Middle frontal gyrus (tissue), 1 donor: ENCODE data around the gene DSCAML1.
"Not testable (repeated sequence)": the region's sequence is repeated elsewhere in the genome, so short reads cannot be mapped to it uniquely, and the experiment has no call there.

Experiments
- DNase-seq: peaks from one replicate; pipeline ENCODE4 v3.0.0-alpha.2; 2015; ENCODE audit warnings: low spot score; ENCODE audit errors: extremely low spot score

DSCAML1 gene

GRCh38 chr11:117458275-117459122 lies 338.5 kb downstream of the DSCAML1 start:
- no peak for DNase-seq

DNA sequence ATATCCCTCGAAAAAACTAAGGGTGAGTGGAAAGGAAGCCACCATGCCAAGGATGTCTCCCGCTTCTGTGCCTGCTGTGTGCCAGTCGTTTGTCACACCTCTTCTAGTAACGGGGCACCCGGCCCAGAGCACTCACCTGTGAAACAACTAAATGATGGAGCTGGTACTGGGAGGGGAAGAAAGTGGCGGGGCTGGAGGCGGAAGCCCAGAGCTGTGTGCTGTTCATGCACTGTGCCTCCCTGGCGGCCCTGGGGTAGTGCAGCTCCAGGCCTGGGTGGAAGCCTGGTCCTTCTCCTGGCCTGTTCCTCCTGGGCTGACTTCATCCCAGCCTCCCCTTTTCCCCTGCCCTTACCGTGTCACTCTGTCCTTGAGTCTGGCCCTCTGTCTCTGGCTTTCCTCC lies 339.2 kb downstream of the DSCAML1 start:
- no peak for DNase-seq

- DNase-seq = no peak
Measured at GRCh38 chr11:117457031-117457785, 339.8 kb downstream of the DSCAML1 start.

- not testable (repeated sequence) for DNase-seq
Measured at GRCh38 chr11:117456721-117457029, 340.3 kb downstream of the DSCAML1 start.

DNA sequence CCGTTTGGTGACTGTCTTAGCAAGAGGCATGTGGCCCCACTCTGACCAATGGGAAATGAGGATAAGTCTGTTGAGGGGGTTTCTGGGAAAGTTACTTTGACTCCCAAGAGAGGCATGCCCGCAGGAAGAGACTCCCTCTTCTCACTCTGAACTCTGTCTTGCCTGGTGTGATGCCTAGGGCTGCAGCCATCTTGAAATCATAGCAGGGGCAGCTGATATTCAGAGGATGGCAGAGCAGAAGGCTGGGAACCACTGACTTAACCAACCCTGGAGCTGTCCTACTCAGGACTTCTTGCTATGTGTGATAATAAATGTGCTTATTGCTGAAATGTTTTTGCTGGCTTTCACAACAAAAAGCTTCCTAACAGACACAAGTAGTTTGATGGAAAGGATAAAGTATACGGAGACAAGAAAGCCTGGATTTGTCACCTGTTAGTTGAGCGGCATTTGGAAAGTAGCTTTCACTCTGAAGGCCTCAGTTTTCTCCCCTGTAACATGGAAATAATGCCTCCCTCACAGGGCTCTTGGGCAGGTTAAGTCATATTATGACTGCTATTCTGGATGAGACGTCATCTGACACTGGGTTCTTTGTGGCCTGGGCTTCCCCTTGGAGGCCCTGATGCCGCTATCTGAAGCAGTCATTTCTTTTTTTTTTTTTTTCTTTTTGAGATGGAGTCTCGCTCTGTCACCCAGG lies 340.8 kb downstream of the DSCAML1 start:
- no peak for DNase-seq

GRCh38 chr11:117454564-117454917 lies 342.5 kb downstream of the DSCAML1 start:
- DNase-seq = no peak

- no peak for DNase-seq
Measured at GRCh38 chr11:117453886-117454563, 343.0 kb downstream of the DSCAML1 start.

GRCh38 chr11:117449111-117449693 lies 347.8 kb downstream of the DSCAML1 start:
- DNase-seq = no peak

DNA sequence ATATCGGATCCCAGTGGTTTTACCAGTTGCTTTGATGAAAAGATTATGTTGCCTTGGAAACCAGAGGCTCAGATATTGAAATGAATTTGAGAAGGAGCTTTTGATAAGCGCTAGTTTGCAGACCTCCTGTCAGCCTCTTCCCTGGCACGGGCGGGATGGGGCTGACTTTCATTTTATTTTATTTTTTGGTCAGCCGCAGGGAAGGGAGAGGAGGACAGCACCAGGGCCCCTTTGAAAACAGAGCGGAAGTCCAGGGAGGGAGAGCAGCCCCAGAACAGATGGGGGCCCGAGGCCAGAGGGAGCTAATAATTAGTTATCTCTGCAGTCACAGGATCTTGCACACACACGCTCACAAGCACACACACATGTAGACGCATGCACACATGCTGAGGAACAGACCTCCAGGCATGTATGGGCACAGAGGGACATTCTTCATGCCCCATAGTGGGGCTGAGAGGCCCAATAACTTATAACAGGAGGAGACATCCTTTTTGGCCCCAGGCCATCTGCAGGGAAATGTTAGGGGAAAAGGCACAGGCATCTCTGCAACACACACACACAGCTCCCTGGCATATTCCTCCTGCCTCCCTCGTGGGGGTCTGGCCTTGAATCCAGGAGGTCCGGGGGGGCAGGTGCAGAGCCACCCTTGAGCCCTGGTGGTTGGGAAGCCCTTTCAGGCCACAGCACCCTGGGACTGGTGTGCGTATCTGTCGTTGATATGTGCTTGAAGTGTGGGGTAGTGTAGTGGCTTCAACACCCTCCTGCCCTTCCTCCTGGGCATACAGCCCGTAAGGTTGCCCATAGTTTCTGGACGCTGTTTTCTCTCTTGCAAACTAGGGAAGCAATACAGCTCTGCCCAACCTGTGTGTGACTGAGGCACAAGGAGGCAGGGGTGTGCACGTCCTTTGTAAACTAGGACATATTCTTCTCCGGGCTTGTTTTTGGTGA lies 352.0 kb downstream of the DSCAML1 start:
- no peak for DNase-seq

DNA sequence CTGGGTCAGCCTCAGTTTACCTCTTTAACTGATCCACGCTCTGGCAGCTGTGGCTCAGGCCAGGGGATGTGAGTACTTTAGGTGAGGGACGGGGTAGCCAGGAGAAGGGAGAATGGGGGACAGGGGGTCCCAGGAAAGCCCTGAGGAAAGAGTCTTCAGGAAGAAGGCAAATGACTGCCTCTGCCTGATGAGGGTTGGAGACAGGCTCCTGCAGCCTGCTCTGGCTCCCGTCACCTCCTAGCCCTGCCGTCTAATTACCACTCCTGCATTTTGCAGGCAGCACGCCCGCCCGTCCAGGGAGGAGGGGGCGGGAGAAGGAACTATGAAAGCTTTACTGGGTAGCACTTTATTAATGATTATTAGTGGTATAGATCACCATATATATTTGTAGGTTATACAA lies 352.8 kb downstream of the DSCAML1 start:
- DNase-seq = no peak

DNA sequence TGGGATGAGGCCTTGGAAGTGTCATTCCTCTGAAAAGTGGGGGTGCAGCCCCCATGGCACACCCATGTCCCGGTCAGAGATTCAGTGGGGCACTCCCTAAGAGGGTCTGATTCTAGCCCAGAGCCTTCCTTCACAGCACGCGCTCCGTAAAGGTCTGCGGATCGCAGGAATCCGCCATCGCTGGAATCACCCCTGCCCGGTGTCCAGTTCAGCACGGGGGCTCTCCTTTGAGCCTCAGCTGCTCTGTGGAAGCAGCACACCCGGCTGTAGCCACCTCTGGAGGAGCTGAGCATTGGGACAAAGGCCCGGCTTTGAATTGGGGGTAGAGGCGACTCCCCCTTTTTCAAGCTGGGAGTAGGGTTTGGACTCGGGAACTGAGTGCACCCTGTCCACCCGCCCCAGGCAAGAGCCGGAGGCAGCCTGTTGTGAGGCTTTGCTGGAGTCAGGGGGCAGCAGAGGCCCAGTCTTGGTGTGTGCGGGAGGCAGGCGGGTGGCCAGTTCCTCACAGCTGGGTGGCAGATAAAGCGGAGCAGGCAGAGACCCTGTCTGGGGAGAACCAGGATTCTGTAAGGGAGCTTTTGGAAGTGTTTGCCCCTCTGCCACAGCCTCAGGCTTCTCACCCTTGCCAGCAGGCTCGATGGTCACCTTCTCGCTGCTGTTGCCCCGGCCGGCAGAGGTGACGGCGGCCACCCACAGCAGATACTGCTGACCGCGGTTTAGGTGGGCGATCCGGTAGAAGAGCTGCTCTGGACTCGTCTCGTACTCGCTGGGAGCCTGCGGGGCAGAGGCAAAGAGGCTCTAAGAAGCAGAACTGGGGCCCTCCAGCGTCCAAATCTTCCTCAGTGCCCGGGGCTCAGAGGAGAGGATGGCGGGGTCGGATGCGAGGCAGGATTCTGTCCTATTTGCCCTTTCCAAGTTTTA lies 353.5 kb downstream of the DSCAML1 start:
- DNase-seq = no peak

GRCh38 chr11:117442869-117443239 lies 354.2 kb downstream of the DSCAML1 start:
- DNase-seq = no peak

- no peak for DNase-seq
Measured at GRCh38 chr11:117442049-117442868, 354.8 kb downstream of the DSCAML1 start.

DNA sequence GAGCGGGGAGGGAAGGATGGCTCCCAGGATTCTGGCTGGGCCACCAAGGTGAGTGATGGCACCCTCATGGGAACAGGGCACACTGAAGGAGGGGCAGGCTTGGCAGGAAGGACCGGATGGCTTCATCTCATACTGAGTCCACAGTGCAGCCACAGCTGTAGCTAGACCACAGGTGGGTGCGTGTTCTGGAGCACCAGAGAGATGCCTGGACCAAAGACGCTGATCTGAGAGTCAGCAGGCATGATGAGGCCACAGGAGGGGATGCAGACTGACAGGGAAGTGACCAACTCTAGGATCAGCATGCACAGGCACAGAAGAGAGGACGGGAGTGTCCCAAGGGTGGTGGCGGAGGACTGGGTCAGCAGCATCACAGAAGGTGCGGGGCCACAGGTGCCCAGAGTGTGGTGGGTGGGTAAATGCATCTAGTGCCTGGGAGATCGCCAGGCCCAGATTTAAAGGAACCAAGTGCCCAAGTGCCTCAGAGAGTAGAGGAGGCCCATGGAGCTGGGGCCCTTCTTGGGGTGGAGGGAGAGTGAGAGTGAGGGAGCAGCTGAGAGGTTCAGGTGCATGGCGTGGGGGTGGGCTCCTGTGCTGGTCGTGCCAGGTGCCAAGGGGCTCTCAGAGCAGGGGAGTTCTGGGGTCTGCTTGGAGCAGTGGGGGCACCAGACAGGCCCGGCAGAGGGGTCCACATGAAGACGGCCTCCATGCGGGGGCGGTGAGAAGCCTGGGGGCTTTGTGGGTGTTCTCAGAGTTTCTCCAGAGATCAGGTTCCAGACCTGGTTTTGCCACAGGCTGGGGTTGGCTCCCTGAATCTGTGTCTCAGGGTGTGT lies 355.7 kb downstream of the DSCAML1 start:
- no peak for DNase-seq

GRCh38 chr11:117440258-117440657 lies 356.8 kb downstream of the DSCAML1 start:
- DNase-seq = no peak

GRCh38 chr11:117439256-117439655 lies 357.8 kb downstream of the DSCAML1 start:
- DNase-seq = no peak

DNA sequence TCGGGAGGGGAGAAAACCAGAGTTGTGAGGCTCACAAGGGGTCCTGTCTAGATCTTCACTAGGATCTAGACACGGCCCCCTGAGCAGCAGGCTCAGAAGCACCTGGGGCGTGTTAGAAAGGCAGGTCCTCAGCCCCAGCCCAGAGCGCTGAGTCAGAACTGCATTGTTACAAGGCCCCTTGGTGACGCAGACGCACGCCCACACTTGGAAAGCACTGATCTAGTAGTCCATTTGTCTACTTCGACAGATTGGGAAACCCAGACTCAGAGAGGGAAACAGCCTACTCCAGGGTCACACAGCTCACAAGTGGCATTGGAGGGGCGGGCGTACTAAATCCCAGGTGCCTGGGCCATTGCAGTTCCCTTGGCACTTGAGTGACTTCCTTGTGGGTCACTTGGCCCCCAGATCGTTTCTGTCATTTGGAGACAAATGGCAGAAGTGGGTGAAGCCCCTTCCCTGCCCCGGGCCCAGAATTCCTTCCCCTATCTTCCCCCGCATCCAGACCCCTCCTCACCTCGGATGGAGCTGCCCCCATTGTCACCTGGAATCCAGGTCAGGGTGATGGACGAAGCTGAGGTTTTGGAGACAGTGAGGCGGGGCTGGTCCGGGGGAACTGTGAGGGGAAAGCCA lies 358.5 kb downstream of the DSCAML1 start:
- no peak for DNase-seq
